Esophagus squamous epithelium (tissue), 5 donors: ENCODE measurements around the gene URGCP. TPM values are rescaled to one million over a fixed set of nuclear protein-coding genes. Genes with fewer than 3 reads are reported as not detected.

Source experiments
- DNase-seq: peaks from one replicate; lab custom pipeline; 2025; lab: John Stamatoyannopoulos, UW
- H3K27ac ChIP-seq, 4 donors: fragments of 200-600 bp; sonication (generic); one replicate each; pipeline ENCODE4 v1.5.1; 2016 to 2019; ENCODE audit warnings: mild to moderate bottlenecking in 1 of 4
- H3K27me3 ChIP-seq, 4 donors: fragments of 200-600 bp; sonication (generic); 1 replicate in 3 of 4; 2 replicates in 1 of 4; pipeline versions ENCODE4 v1.5.1 to v1.6.0; 2017 to 2021; ENCODE audit warnings: antibody characterized with exemption in 1 of 4
- H3K36me3 ChIP-seq, 3 donors: fragments of 200-600 bp; sonication (generic); one replicate each; pipeline ENCODE4 v1.5.1; 2016 to 2019
- H3K4me1 ChIP-seq, 3 donors: fragments of 200-600 bp; sonication (generic); one replicate each; pipeline ENCODE4 v1.5.1; 2017 to 2019
- H3K4me3 ChIP-seq, 4 donors: fragments of 200-600 bp; sonication (generic); 1 replicate in 3 of 4; 2 replicates in 1 of 4; pipeline ENCODE4 v1.5.1; 2016 to 2019; ENCODE audit warnings: mild to moderate bottlenecking in 2 of 4, moderate library complexity in 1 of 4
- H3K9me3 ChIP-seq, 3 donors: fragments of 200-600 bp; sonication (generic); one replicate each; pipeline ENCODE4 v1.5.1; 2016 to 2019
- POLR2A ChIP-seq, 4 donors: fragments of 450-650 bp; IDR thresholded peaks; one replicate each; pipeline ENCODE4 v1.6.1; 2017; ENCODE audit warnings: antibody characterized with exemption in 4 of 4, mild to moderate bottlenecking in 4 of 4, moderate library complexity in 3 of 4
- WGBS, 2 donors: methylation state at CpG; one replicate each; pipeline ENCODE4 v1.1.5; 2018; 5-methylcytosine and 5-hydroxymethylcytosine counted together
- intact Hi-C: fragments of 100-400 bp; cut with DNase I; formaldehyde crosslinking; loops from one replicate; pipeline ENCODE4 v1.15.0; 2022
- total RNA-seq, 4 donors: library from RNA; depleted of rRNA; stranded (reverse); fragments of >200 nt; gene quantifications; one replicate each; pipeline ENCODE4 v1.1.0, GENCODE V29; 2016
- TF ChIP-seq, protein P1 (sequence below), 6 experiments: fragments of 450-650 bp in 4 of 6; fragments of 200-600 bp in 2 of 6; sonication (generic) in 2 of 6; IDR thresholded peaks; one replicate each; pipeline ENCODE4 v1.5.1; 2016 to 2019; ENCODE audit warnings: antibody characterized with exemption in 6 of 6, mild to moderate bottlenecking in 4 of 6, moderate library complexity in 4 of 6
- donor health status: DM: yes; HTN: yes; CAD: no.

Gene URGCP
- total RNA-seq, 4 donors from 2014 or later = 18.3 to 22.8 (median 21.1) TPM

DNA sequence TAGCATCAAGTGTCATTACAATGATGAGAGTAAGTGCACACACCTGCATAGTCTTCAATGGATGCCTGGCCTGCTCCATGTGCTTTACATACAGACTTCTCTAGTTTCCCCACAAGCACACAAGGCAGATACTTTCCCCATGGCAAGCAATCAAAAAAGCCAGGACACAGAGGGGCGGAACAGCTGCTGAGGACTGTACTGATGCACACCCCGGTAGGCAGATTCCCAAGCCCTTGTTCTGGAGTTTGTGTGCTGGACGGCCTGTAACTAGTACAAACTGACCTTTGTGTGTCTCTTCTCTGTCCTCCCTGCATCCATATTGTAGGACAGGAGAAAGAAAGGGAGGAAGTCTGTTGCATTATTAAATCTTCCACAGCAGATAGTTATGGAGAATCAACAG lies 45.6 kb upstream of the URGCP start:
- 92 to 94% methylated on average over 3 of the region's 3 CpGs for WGBS, 2 donors
- intact Hi-C loops = no loop called here
- H3K4me3 ChIP-seq = no peak overlapping the region
- no peak for TF ChIP-seq POLR2A (IDR thresholded peaks at IDR 0.05)
- TF ChIP-seq, protein P1, sequence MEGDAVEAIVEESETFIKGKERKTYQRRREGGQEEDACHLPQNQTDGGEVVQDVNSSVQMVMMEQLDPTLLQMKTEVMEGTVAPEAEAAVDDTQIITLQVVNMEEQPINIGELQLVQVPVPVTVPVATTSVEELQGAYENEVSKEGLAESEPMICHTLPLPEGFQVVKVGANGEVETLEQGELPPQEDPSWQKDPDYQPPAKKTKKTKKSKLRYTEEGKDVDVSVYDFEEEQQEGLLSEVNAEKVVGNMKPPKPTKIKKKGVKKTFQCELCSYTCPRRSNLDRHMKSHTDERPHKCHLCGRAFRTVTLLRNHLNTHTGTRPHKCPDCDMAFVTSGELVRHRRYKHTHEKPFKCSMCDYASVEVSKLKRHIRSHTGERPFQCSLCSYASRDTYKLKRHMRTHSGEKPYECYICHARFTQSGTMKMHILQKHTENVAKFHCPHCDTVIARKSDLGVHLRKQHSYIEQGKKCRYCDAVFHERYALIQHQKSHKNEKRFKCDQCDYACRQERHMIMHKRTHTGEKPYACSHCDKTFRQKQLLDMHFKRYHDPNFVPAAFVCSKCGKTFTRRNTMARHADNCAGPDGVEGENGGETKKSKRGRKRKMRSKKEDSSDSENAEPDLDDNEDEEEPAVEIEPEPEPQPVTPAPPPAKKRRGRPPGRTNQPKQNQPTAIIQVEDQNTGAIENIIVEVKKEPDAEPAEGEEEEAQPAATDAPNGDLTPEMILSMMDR (IDR thresholded peaks at IDR 0.05) = no peak
- H3K27me3 ChIP-seq = no peaks in the 10 kb centered on the region
- no peaks in the 10 kb centered on the region for H3K4me1 ChIP-seq
- no peaks in the 10 kb centered on the region for H3K9me3 ChIP-seq
- H3K27ac ChIP-seq = no peak overlapping the region
- peaks cover 5 to 91% (median 13%) of the 10 kb centered on the region in 3 donors for H3K36me3 ChIP-seq
- DNase-seq = no peak

DNA sequence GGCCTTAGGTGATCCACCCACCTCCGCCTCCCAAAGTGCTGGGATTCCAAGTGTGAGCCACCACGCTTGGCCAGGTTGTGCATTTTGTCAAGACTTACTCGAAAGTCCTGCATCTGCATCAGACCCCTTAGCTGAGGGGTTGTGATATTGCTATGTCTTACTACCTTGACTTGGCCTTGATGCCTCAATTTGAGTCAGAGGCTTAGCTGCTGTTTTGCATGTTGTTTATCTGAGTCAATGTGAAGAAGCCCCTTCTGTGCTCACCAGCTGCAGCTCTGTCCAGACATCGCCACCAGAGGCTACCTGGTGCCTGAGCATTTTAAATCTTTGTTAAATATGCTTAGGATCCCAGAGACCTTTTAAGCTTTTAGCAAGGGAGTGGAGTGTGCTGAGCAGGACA lies 37.9 kb upstream of the URGCP start:
- no peak for DNase-seq
- Histone ChIP-seq H3K27me3 (no peaks in the 10 kb centered on the region), H3K36me3 (peaks cover 0 to 37% (median 0%) of the 10 kb centered on the region in 3 donors), H3K4me1 (peaks cover 4 to 12% (median 6%) of the 10 kb centered on the region in 3 donors), H3K9me3 (no peaks in the 10 kb centered on the region), H3K27ac (no peak overlapping the region), H3K4me3 (no peak overlapping the region)
- 96 to 97% methylated on average over 3 to 4 of the region's 4 CpGs for WGBS, 2 donors
- intact Hi-C loops = no loop called here
- TF ChIP-seq POLR2A (IDR thresholded peaks at IDR 0.05) = no peak
- TF ChIP-seq, protein P1 (IDR thresholded peaks at IDR 0.05) = no peak

DNA sequence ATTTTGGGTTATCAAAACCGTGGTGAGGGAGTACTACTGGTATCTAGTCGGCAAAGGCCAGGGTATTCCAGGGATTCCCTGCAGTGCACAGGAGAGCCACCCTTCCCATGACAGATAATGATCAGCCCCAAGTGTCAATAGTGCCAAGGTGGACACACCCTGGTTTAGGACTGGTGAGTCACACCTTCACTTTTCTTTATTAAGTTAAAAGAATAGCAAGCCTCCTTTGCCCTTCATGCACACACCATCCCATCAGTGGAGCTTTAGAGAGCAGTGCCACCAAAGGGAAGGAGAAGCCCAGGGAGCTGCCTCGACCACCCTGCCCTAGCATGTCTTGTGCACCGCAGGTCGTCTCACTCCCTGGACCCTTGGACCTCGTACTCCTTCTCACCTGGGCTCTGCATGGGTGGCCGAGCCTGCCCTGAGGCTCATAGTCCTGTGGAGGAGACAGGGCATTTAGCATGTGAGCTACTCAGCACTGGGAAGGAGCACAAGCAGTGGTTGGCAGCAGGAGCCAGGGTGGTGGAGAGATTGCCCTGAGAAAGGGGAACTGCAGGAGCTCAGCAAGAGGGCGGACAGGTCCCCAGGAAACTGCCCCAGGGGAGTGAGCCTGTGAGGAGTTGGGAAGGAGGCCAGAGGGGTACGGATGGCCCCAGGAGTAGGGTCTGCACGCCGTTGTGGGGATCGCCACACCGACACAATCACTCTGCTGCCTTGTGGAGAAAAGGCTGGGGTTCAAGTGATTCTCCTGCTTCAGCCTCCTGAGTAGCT lies 37.2 kb upstream of the URGCP start:
- WGBS, 2 donors = 76 to 89% methylated on average over 9 to 10 of the region's 13 CpGs
- intact Hi-C loops = no loop called here
- TF ChIP-seq, protein P1 (IDR thresholded peaks at IDR 0.05) = no peak
- TF ChIP-seq POLR2A (IDR thresholded peaks at IDR 0.05) = no peak
- no peak for DNase-seq
- H3K36me3 ChIP-seq = peaks cover 0 to 30% (median 0%) of the 10 kb centered on the region in 3 donors
- no peaks in the 10 kb centered on the region for H3K27me3 ChIP-seq
- peaks cover 4 to 12% (median 6%) of the 10 kb centered on the region in 3 donors for H3K4me1 ChIP-seq
- no peaks in the 10 kb centered on the region for H3K9me3 ChIP-seq
- no peak overlapping the region for H3K27ac ChIP-seq
- no peak overlapping the region for H3K4me3 ChIP-seq

DNA sequence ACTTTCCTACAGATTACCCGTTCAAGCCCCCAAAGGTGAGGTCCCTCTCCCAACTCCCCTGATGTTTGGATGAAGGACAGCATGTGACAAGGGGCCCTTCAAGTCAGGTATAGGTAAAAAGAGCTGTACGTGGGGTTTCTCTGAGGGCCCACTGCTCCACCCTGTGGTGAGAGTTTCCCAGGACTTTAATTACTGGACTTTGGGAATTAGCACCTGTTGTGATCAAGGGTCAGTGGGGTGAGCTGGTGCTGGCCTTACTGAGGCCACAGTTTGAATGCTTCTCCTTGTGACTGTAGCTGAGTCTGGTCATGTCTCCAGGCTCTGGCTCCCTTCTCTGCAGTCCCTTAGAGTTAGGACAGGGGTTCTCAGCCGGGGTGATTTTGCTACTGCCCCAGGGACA lies 36.6 kb upstream of the URGCP start:
- H3K36me3 ChIP-seq = peaks cover 0 to 24% (median 0%) of the 10 kb centered on the region in 3 donors
- 83 to 88% methylated on average over 1 to 3 of the region's 3 CpGs for WGBS, 2 donors
- TF ChIP-seq, protein P1 (IDR thresholded peaks at IDR 0.05) = peak in 1 of 6 experiments; percentile 17
- no peak for TF ChIP-seq POLR2A (IDR thresholded peaks at IDR 0.05)
- no peak for DNase-seq
- H3K27me3 ChIP-seq = no peaks in the 10 kb centered on the region
- peaks cover 4 to 12% (median 6%) of the 10 kb centered on the region in 3 donors for H3K4me1 ChIP-seq
- no peaks in the 10 kb centered on the region for H3K9me3 ChIP-seq
- intact Hi-C loops = no loop called here
- no peak overlapping the region for H3K27ac ChIP-seq
- H3K4me3 ChIP-seq = no peak overlapping the region

DNA sequence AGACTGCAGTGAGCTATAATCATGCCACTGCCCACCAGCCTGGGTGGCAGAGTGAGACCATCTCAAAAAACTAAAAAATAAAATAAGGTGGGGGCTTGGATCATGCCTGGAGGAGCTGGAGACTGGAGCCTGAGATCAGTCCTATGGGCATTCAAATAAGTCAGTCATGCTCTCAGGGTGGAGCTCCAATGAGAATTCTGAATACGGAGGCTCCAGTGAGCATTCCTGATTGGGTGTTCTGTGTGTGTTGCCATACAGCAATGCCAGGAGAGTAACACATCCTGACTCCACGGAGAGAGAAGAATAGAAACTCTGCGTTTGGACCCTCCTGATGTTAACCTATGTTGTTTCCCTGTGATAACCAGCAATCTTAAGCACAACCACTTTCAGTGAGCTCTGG lies 35.9 kb upstream of the URGCP start:
- TF ChIP-seq, protein P1 (IDR thresholded peaks at IDR 0.05) = no peak
- TF ChIP-seq POLR2A (IDR thresholded peaks at IDR 0.05) = no peak
- Histone ChIP-seq H3K27ac (no peak overlapping the region), H3K4me3 (no peak overlapping the region), H3K4me1 (peaks cover 4 to 13% (median 6%) of the 10 kb centered on the region in 3 donors), H3K36me3 (peaks cover 0 to 19% (median 0%) of the 10 kb centered on the region in 3 donors), H3K9me3 (no peaks in the 10 kb centered on the region), H3K27me3 (no peaks in the 10 kb centered on the region)
- intact Hi-C loops = no loop called here
- DNase-seq = no peak
- 50 to 72% methylated on average over 3 of the region's 3 CpGs for WGBS, 2 donors
